Embryonic facial prominence (tissue), 1 donor: Measurements from ENCODE around the gene MINAR2.

Experiments
- DNase-seq: peaks from one replicate; pipeline ENCODE4 v3.0.0-alpha.2; 2016; ENCODE audit errors: extremely low spot score

MINAR2 gene, protein sequence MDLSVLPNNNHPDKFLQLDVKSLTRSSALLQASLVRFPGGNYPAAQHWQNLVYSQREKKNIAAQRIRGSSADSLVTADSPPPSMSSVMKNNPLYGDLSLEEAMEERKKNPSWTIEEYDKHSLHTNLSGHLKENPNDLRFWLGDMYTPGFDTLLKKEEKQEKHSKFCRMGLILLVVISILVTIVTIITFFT

DNA sequence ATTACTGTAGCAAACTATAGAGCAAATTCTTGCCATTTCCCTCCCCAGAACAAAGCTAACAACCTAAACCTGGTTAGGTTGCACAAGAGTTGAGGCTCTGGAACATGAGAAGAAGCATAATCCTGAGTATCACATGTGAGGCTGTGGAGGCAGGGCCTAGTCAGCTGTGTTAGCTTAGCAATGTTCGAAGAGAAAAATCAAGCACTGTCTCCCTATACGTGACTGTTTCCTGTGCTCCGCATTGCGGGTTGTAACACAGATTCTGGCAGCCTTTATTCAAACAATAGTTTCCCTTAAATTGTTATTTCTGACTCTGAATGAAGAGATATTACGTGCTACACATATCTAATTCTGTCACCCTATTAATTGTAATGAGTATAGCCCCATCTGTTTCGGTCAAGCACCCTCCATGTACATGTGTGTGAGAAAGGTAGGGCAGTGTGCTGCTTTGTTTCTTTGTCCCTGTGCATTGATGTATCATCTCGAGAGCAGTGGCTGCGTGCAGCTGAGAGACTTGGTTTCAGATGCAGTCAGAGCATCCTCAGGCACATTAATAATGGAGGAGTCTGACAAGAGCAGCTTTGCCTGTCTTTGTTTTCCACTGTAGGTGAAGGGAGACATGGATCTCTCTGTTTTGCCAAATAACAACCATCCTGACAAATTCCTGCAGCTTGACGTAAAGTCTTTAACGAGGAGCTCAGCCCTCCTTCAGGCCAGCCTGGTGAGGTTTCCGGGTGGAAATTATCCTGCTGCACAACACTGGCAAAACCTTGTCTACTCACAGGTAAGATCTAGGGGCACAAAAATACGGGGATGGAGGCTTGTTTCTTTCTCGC, at the start of gene MINAR2:
TSS of gene MINAR2 (plus strand) at position 523 of the 836 bp plus-strand sequence. CDS start at position 620, 97 bp downstream.
- no peak for DNase-seq

DNA sequence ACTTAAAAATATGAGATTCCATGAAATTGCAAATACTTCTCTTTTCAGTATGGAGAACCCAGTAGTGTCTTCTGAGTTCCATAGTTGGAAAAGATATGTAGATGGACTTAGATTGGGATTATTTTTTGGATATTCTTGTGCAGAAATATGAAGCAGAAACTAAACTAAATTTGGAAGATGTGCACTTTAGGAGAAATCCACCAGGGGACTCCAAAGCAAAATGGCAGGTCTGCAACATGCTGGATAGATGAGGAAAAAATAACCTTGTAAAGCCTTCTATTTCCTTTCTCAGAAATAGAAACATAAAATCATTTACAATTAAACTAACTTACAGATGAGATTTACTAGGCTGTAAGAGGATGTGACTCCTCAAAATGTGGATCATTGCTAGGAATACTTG, 49.2 kb upstream of the MINAR2 start:
- DNase-seq: no peak

DNA sequence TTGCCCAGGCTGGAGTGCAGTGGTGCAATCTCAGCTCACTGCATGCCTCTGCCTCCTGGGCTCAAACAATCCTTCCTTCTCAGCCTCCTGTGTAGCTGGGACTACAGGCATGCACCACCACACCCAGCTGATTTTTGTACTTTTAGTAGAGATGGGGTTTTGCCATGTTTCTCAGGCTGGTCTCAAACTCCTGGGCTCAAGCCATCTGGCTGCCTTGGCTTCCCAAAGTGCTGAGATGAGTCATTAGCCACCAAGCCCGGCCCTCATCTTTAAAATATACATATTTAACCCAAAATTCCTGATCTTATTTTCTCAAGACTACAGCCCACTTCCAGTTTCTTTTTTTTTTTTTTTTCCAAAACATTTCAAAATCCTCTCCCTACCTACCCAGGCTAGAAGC, 31.7 kb upstream of the MINAR2 start:
- no peak for DNase-seq

DNA sequence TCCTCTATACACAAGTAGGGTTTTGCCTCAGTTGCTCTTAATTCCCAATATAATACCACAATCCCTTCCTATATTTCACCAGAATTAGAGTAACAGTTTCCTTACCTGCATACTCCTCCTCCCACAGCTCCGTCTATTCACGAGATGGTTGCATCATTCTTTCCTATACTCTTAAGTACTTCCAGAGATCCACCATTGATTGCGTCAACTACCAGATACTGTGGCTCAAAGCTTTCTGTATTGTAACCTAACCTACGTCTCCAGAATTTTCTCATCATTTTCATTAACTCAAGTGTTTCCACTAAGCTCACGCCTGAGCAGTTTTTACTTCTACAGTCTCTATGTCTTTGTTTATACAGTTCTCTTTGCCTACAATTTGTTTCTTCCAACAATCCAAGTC, 31.2 kb upstream of the MINAR2 start:
- DNase-seq: no peak

DNA sequence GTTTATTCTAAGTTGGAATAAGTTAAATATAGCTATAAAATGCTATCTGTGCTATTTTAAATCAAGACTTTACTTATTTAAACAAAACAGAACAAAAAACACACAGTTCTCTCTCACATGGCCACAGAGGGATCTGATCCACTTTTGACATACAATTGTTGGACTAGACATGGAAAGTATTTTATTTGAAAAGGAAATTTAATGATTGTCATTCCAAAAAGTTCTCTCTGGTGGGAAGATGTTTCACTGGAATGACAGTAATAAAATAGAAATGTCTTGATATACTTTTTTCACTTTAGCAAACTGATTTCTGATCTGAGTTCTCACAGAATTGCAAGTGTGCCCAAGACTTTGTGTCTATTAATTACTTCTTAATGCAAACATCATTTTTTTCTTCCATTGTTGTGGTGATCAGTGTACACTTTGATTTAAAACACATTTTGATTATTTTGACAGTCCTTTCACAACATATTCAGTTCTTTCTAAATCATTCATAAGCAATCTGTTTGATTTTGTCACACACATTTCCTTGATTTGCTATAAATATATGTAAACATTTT, 30.1 kb upstream of the MINAR2 start:
- no peak for DNase-seq

DNA sequence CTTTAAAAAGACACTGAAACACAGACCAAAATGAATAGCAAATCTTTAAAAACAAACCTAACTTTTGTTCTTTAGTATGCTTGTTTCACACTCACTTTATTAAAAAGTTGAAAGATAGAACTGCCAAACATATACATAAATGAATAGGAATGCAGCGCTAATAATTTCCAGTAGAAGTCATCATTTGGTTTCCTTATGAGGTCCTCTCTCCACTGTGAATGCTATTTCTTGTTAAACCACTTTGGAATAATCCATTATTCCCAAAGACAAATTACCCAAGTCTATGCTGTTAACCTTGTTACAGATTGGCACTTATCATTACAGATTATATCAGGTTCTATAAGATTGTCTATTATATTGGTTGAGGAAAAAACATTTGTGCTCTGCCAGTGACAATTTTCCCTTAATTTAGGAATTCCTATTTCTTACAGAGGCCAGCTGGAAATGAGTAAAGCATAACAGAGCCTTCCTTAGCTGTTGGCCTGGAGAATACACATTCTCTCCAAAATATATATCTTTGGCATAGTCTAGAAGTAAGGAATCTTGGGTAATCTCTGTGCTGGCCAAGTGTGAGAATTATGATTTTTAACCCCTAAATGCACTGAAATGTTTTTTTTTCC, 29.3 kb upstream of the MINAR2 start:
- peak; percentile 71 for DNase-seq

DNA sequence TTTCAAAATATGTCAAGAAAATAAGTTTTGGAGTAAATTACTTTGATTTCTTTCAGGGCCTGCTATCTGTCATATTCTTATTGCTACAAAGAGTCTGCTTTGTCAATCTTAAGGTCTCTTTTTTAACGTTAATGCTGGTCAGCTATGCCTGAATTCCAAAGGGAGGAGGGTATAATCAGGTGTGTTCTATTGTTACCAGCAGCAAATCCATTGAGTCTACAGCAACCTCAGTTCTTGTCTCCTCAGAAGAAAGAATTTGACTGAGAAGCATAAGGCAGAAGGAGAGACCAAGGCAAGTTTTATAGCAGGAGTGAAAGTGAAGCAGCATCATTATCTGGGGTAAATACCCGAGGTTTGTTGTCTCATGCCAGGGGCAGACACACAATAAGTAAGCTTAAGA, 23.7 kb upstream of the MINAR2 start:
- DNase-seq: no peak

DNA sequence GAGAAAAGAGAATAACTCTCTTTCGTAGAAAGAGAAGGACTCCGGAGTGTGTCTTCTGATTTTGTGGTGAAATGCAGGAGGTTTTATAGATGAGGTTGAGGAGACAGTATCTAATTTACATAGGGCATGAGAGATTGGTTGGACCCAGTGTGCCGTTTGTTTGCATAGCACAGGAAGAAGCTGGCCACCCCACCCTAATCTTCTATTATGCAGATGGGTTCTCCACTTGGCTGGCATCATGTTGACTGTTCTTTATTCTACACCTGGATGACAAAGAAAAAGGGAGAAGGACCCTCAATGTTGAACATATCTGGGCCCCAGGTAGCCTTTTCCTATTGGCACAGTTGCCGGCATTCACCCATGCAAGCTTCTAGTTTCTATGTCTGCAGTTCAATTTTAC, 23.2 kb upstream of the MINAR2 start:
- DNase-seq: no peak

DNA sequence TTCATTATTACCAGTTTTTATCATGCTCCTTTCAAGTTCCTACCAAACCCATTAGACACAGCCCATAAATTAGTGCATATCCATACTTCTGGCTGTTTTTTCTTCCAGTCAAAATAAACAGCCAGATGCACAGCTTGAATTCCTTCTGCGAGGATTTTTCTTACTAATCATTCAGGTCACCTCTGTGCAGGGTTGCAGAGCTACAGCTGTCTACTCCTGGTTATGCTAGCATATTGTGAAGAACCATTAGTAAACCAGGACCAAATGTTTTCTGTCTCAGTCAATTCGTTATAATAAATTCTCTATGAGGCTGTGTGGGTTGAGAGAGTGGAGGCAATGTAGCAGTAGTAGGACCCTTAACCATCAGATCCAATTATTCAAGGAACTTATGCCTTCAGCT, 8.1 kb upstream of the MINAR2 start:
- DNase-seq: no peak

DNA sequence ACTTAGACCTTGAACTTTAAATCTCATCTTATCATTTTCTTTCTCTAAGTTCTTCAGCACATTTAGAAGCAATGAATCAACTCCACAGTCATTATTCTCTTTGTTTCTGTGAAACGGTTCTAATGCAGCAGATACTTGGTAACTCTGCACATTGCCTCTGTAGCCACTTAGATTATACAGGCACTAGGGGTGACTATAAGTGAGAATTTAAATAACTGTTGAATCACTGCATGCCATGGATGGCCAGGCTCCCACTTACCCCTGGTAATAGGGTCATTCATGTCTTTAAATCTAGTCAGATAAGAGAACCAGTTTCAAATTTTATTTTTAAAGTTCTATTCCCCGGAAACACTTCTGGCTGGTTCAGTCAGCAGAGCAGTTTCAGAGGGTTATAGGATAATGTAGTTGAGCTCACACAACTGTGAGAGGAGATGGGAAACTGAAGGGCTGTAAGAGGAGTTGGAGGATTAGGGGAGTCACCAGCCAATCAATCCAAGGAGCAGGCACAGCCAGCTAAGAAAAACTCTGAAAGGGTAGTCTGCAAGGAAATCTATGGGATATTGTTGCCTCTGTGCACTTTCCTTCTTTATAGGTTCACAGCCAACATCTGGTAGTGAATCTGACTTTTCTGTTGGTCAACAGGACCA, 4.2 kb upstream of the MINAR2 start:
- DNase-seq: no peak

DNA sequence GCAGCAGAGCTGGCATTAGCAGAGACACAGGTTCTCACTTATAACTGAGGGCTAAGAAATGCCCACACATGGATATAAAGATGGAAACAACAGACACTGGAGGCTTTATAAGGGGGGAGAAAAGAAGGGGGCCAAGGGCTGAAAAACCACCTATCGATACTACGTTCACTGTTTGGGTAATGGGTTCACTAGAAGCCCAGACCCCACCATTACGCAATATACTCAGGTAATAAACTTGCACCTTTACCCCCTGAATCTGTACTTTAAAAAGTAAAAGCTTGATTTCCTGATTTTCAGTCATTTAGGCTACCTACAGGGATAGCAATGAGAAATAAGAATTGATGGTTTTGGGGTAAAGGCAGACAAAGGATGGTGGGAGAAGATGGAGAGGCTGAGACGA, 1.9 kb upstream of the MINAR2 start:
- DNase-seq: no peak

DNA sequence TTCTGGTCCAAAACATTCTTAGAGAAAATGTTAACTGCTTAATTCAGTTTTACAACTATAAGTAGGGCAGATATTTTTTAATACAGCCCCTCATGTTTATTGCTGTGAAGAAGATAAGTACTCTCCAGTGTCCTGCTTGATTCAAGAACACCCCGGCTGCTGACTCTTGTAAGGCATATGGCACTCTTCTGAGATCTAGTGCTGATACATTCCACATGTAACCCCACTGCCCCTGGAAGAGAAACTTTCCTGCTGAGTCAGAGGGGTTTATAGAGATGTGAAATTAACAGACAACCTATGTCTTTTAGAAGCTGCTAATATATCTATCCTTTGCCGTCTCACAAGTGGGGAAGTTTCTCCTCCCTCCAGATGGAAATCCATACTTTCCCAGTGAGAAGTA, 1.0 kb upstream of the MINAR2 start:
- DNase-seq: no peak

DNA sequence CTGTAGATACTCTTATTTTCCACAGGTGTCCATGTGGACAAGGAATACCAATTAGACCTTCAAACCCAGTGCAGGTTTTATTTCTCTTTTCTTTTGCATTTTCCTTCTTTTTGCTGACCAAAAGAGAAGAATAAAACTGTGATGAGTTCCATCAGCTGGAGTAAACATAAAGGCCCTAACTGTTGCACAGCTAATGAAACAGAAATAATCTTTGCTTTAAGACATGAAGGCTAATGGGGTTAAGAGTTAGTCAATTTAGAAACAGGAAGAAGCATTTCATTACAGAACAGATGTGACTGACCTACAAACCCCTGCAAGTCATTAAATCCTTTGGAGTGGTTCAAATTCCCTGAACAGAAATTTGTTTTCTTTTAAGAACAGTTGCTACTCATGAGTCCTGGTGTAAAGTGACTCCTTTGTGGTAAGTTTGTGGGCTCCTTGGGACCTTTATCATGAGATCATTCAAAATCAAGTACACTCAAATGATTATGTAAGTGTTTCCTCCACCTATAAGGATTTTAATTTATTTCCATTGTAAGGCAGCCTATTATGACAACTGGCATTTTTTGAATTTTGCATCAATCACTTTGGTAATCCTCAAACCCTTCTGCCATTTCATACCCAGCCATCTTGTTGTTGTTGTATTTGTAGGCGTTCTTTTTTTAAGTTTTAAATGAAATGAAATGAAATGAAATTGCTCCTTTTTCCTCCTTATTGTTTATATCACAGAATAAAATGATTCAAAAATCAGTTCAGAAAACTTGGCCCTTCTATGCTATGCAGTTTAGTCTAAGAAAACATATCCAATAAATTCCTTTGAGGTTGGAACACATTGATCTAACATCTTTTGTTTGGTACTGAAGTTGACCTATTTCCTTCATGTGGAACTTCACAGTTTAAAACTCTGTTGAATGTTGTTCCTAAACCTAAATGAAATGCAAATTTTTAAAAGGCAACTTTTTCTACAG, 1.3 kb downstream of the MINAR2 start:
- no peak for DNase-seq

DNA sequence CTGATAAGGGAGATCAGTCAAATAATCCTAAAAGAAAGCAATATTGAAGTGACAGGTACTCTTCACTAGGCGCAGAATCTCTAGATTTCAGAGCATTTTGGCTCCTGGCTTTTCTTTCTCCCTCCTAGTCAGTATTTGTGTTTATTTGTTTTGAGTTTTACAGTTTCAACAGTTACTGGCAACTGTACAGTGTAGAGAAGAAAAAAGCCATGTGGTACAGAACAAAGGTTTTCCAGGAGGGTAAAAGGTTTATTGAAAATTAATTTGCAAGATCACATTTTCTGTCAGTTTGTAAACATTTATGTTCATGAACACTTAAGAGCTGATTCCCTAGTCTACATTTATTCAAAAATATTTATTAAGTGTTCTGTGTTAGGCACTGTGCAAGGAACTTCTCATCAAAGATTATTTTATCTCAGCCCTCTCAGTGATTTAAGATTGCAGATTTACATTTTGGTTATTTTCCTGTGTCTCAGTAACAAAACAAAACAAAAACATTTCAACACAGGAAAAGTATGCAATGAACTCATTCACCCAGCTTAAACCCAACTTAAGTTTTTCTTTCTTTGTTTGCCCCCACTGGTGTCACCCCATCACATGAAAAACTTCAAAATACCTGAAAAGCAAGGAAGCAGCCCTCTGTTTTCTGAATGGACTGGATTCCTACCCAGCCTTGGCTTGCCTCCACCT, 12.9 kb downstream of the MINAR2 start:
- no peak for DNase-seq

DNA sequence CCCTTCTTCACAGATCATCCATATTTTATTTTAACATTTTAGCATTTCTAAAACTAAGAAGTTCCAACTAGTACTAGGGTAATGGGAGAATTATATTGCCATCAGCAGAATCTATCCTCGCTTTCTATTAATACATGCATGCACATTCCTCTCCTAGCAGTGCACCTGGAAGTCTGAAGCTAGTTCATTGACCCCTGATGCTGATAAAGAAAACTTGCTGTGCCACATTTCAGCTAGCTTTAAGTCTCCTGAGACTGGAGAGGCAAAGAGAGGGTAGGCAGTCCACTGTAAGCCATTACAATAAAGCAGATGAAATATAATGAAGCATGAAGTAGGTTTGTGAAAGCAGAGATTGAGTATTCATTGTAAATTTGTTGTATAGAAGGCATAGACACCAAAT, 15.8 kb downstream of the MINAR2 start:
- DNase-seq: no peak

DNA sequence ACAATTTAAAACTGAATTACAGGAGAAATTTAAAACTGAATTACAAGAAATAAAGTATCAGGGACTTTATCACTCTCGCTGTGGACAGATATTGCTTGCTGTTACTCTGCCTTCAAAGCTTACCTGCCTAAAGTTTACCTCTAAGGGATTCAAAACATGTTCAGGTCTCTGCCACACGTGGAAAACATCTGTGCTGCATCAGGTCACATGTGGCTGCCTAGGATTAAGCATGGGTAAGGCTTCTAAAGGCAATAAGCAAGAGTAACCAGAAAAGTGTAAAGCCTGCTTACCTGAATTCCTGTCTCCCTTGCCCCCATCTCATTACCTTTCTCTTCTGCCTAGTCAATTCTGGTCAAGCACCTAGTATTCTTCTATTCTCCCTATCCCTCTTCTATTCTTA, 18.9 kb downstream of the MINAR2 start:
- no peak for DNase-seq

DNA sequence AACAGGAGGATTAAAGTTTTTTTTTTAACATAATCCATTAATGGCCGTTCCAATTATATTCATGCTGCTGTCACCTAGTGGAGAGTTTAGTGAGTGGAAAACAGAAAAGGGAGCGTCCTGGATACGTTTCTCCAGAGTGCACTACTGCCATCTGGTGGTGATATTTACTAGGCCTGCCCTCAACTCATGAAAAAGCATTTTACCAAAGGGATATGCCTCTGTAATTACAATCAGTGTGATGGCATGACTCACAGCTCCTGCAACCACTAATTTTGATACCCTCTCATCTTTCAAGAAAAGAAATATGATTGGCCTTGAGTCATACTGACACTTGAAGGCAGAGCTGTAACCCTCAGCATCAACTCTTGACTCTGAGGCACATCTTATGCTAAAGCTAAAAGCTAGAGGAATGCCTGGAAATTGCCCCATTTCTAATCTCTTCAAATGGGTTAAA, 20.1 kb downstream of the MINAR2 start:
- DNase-seq: peak; percentile 91

DNA sequence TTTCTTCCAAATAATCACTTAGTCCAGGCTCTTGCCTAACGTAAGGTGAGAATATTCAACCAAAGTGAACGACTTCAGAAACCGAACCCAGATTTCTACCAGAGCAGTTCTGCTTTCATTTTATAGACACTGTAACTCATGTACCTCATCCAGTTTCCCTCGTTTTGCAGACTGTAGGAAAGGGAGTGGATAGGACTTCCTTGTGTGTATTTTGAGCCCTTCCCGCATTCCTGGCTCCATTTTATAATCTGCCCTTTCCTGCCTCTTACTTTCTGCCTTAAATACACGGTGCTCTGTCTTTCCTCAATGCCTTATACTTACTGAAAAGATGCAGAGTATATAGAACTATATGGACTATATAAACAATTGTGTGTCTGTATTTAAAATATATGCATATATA, 20.8 kb downstream of the MINAR2 start:
- no peak for DNase-seq

DNA sequence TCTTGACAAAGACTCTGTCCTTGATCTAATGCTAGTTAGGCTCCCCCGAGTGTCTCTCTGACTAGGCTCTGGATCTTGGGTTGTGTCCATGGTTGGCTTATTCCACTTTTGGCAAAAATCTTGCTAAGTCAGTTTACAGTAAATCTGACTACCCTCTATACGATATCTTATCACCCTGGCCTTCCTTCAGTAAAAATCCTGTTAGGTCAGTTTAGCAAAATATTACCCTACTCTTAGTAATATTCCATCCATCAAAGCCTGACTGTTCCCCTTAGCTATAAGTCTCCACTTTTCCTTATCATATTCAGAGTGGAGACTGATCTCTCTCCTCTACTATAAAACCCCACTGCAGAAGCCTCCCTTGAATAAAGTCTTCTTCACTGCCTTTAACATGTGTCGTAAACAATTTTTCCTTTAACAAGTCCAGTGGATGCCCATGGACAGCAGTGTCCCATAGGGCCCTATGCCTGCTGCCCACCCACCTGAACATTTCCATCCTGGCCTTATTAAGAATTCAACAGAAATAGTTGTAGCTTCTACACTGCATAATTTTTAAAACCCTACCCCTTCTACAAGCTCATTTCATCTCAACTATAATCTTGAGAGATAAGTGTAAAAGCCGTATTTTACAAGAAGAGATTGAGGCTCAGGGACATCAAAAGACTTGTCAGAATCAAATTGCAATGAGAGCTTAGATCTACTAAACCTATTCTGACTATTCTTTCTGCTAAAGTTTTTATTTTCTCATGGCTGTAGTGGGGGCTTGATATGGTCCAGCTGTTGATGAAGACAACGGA, 22.3 kb downstream of the MINAR2 start:
- DNase-seq: no peak
